IMR-90 (cell line): ENCODE results near the gene NCS1. TPM values are rescaled to one million over a fixed set of nuclear protein-coding genes. Genes with fewer than 3 reads are reported as not detected.

Source experiments
- ATAC-seq: fragments of 200-7000 bp; cut with Tn5 transposase; 2 replicates; pipeline ENCODE4 v1.9.1; 2020; ENCODE audit warnings: low read depth, mild to moderate bottlenecking, moderate library complexity
- BruUV-seq: library from RNA; stranded (reverse); fragments of 400-500 nt; replicated peaks from 2 replicates; lab custom pipeline; 2021; lab: Mats Ljungman, UMichigan
- CTCF ChIA-PET: fragments of 300-600 bp; formaldehyde crosslinking; extraction: SDS; loops from one replicate; lab custom pipeline; 2021; ENCODE audit warnings: antibody characterized with exemption; lab: Yijun Ruan, JAX
- POLR2A ChIA-PET: fragments of 300-600 bp; sonication (Branson Sonifier 250); formaldehyde crosslinking; loops from one replicate; lab custom pipeline; 2022; ENCODE audit warnings: antibody characterized with exemption; ENCODE audit not compliant: unreplicated experiment; lab: Charles Lee
- DNase-seq: peaks from one replicate; pipeline ENCODE4 v3.0.0; 2013
- H2AFZ ChIP-seq: replicated peaks from 2 replicates; pipeline ENCODE3; 2013; ENCODE audit warnings: low read length, mild to moderate bottlenecking; ENCODE audit not compliant: poor library complexity
- H2AK5ac ChIP-seq: 2 replicates; pipeline ENCODE4 v1.6.1; 2013; ENCODE audit warnings: low read depth, low read length, inconsistent platforms
- H2AK9ac ChIP-seq: replicated peaks from 2 replicates; pipeline ENCODE3; 2013; ENCODE audit warnings: mild to moderate bottlenecking, low read depth, low read length, moderate library complexity; ENCODE audit not compliant: poor library complexity
- H2BK120ac ChIP-seq: 2 replicates; pipeline ENCODE4 v1.6.1; 2013; ENCODE audit warnings: low read depth, low read length, inconsistent platforms
- H2BK15ac ChIP-seq: 3 replicates; pipeline ENCODE4 v1.6.1; 2013; ENCODE audit warnings: low read depth, low read length, inconsistent platforms
- H2BK20ac ChIP-seq: 2 replicates; pipeline ENCODE4 v1.6.1; 2013; ENCODE audit warnings: low read depth, mild to moderate bottlenecking, inconsistent platforms, low read length, moderate library complexity
- H2BK5ac ChIP-seq: 2 replicates; pipeline ENCODE4 v1.6.1; 2013; ENCODE audit warnings: mild to moderate bottlenecking, low read depth, low read length, inconsistent platforms; ENCODE audit not compliant: poor library complexity, severe bottlenecking
- H3K14ac ChIP-seq: replicated peaks from 2 replicates; pipeline ENCODE4 v1.6.1; 2013; ENCODE audit warnings: low read depth, low read length, inconsistent platforms
- H3K18ac ChIP-seq: 2 replicates; pipeline ENCODE4 v1.6.1; 2013; ENCODE audit warnings: low read depth, low read length, control low read depth
- H3K23ac ChIP-seq: 2 replicates; pipeline ENCODE4 v1.6.1; 2013; ENCODE audit warnings: low read depth, low read length, inconsistent platforms
- H3K27ac ChIP-seq: 2 replicates; pipeline ENCODE4 v1.5.1; 2013; ENCODE audit warnings: mild to moderate bottlenecking, control low read depth, low read length; ENCODE audit not compliant: insufficient read depth
- H3K27me3 ChIP-seq: 2 replicates; pipeline ENCODE4 v1.6.1; 2013; ENCODE audit warnings: low read length; ENCODE audit not compliant: control insufficient read depth, insufficient read depth
- H3K36me3 ChIP-seq: 2 replicates; pipeline ENCODE4 v1.6.1; 2013; ENCODE audit warnings: low read length, mixed read lengths; ENCODE audit not compliant: control insufficient read depth, insufficient read depth
- H3K4ac ChIP-seq: 2 replicates; pipeline ENCODE4 v1.6.1; 2013; ENCODE audit warnings: low read depth, low read length, inconsistent platforms
- H3K4me1 ChIP-seq: 2 replicates; pipeline ENCODE4 v1.6.1; 2013; ENCODE audit warnings: low read length, mixed read lengths; ENCODE audit not compliant: control insufficient read depth, insufficient read depth
- H3K4me2 ChIP-seq: 2 replicates; pipeline ENCODE4 v1.6.1; 2013; ENCODE audit warnings: low read depth, mild to moderate bottlenecking, control low read depth, low read length, moderate library complexity
- H3K4me3 ChIP-seq: 2 replicates; pipeline ENCODE4 v1.5.1; 2013; ENCODE audit warnings: low read depth, mild to moderate bottlenecking, control low read depth, low read length, moderate library complexity; ENCODE audit not compliant: insufficient read depth
- H3K56ac ChIP-seq: 2 replicates; pipeline ENCODE4 v1.6.1; 2013; ENCODE audit warnings: low read length, inconsistent platforms; ENCODE audit not compliant: insufficient read depth; ENCODE audit errors: extremely low read depth
- H3K79me1 ChIP-seq, 2 experiments: 2 replicates each; pipeline ENCODE4 v1.6.1; 2013; ENCODE audit warnings: low read length in 2 of 2, inconsistent platforms in 1 of 2, low read depth in 1 of 2
- H3K9ac ChIP-seq: 2 replicates; pipeline ENCODE4 v1.6.1; 2013; ENCODE audit warnings: low read depth, low read length, control low read depth
- H3K9me1 ChIP-seq: 2 replicates; pipeline ENCODE4 v1.6.1; 2013; ENCODE audit warnings: low read length, inconsistent platforms; ENCODE audit not compliant: insufficient read depth
- H3K9me3 ChIP-seq: 2 replicates; pipeline ENCODE4 v1.6.1; 2013; ENCODE audit warnings: low read length; ENCODE audit not compliant: control insufficient read depth, insufficient read depth
- H4K20me1 ChIP-seq: 2 replicates; pipeline ENCODE4 v1.6.1; 2013; ENCODE audit warnings: low read length, inconsistent platforms; ENCODE audit not compliant: insufficient read depth
- H4K5ac ChIP-seq: 2 replicates; pipeline ENCODE4 v1.6.1; 2013; ENCODE audit warnings: mild to moderate bottlenecking, low read depth, low read length, control low read depth
- H4K8ac ChIP-seq, 2 experiments: 2 replicates each; pipeline ENCODE4 v1.6.1; 2013; ENCODE audit warnings: low read depth in 2 of 2, low read length in 2 of 2, control low read depth in 1 of 2, inconsistent platforms in 1 of 2
- H4K91ac ChIP-seq: 2 replicates; pipeline ENCODE4 v1.6.1; 2013; ENCODE audit warnings: low read depth, low read length, inconsistent platforms; ENCODE audit not compliant: insufficient read depth
- BHLHE40 ChIP-seq: fragments of 150-350 bp; IDR thresholded peaks from 2 replicates; pipeline ENCODE4 v1.6.1; 2016; ENCODE audit warnings: mild to moderate bottlenecking, low read depth, low read length
- CEBPB ChIP-seq: IDR thresholded peaks from 2 replicates; pipeline ENCODE4 v1.6.1; 2012; ENCODE audit warnings: low read depth, low read length, improper control_type of control experiment
- CHD1 ChIP-seq: IDR thresholded peaks from 2 replicates; pipeline ENCODE4 v1.6.1; 2012; ENCODE audit warnings: low read depth, low read length, improper control_type of control experiment
- FOS ChIP-seq: fragments of 150-350 bp; IDR thresholded peaks from 2 replicates; pipeline ENCODE4 v1.6.1; 2016; ENCODE audit warnings: low read depth, low read length
- MAFK ChIP-seq: IDR thresholded peaks from 2 replicates; pipeline ENCODE4 v1.6.1; 2012; ENCODE audit warnings: low read depth, low read length, improper control_type of control experiment
- MAZ ChIP-seq: IDR thresholded peaks from 2 replicates; pipeline ENCODE4 v1.6.1; 2012; ENCODE audit warnings: low read depth, mild to moderate bottlenecking, low read length, improper control_type of control experiment, moderate library complexity, borderline replicate concordance
- MXI1 ChIP-seq: IDR thresholded peaks from 2 replicates; pipeline ENCODE4 v1.6.1; 2012; ENCODE audit warnings: low read depth, mild to moderate bottlenecking, low read length, moderate library complexity, borderline replicate concordance
- NFE2L2 ChIP-seq: fragments of 150-350 bp; IDR thresholded peaks from 2 replicates; pipeline ENCODE4 v1.6.1; 2016; ENCODE audit warnings: low read depth, mild to moderate bottlenecking, low read length
- POLR2A ChIP-seq: IDR thresholded peaks from 2 replicates; pipeline ENCODE4 v1.6.1; 2012; ENCODE audit warnings: mild to moderate bottlenecking, low read depth, low read length
- RAD21 ChIP-seq: IDR thresholded peaks from 2 replicates; pipeline ENCODE4 v1.6.1; 2012; ENCODE audit warnings: low read length, improper control_type of control experiment
- RCOR1 ChIP-seq: IDR thresholded peaks from 2 replicates; pipeline ENCODE4 v1.6.1; 2012; ENCODE audit warnings: mild to moderate bottlenecking, low read length, improper control_type of control experiment; ENCODE audit not compliant: insufficient replicate concordance
- RFX5 ChIP-seq: IDR thresholded peaks from 2 replicates; pipeline ENCODE4 v1.8.0; 2012; ENCODE audit warnings: low read depth, mild to moderate bottlenecking, low read length, moderate library complexity
- SMC3 ChIP-seq: fragments of 150-350 bp; IDR thresholded peaks from 2 replicates; pipeline ENCODE4 v1.6.1; 2016; ENCODE audit warnings: low read depth, mild to moderate bottlenecking, antibody characterized with exemption, low read length, moderate library complexity
- USF2 ChIP-seq: fragments of 150-350 bp; IDR thresholded peaks from 2 replicates; pipeline ENCODE4 v1.6.1; 2017; ENCODE audit warnings: mild to moderate bottlenecking, antibody characterized with exemption, low read length, low read depth
- WGBS, 2 experiments: methylation state at CpG; one replicate each; pipeline versions ENCODE4 v1.1.5 to v1.1.7; 2013; ENCODE audit warnings: missing lambda C conversion rate in 2 of 2; ENCODE audit not compliant: insufficient read length in 1 of 2; ENCODE audit errors: extremely low coverage in 2 of 2; 5-methylcytosine and 5-hydroxymethylcytosine counted together
- dilution Hi-C: fragments of 300-500 bp; cut with HindIII; formaldehyde crosslinking; loops from one replicate; pipeline ENCODE4 v1.14.3; 2018; ENCODE audit warnings: low sequenced_read_pairs; ENCODE audit not compliant: unreplicated experiment
- in situ Hi-C: fragments of 300-500 bp; cut with MboI; formaldehyde crosslinking; loops from 3 replicates; pipeline ENCODE4 v1.14.3; 2019; ENCODE audit warnings: low sequenced_read_pairs, inconsistent platforms, mixed read lengths
- intact Hi-C: fragments of 100-400 bp; cut with micrococcal nuclease; formaldehyde crosslinking; loops from 2 replicates; pipeline ENCODE4 v1.10.0; 2022
- polyA plus RNA-seq, 3 experiments: library from polyadenylated mRNA; depleted of rRNA; stranded (reverse); fragments of >200 nt; gene quantifications; 2 replicates each; pipeline ENCODE4 v1.2.3, GENCODE V29; 2012; ENCODE audit warnings: low replicate concordance in 1 of 3
- total RNA-seq: library from RNA; depleted of rRNA; stranded (reverse); fragments of >200 nt; gene quantifications from 2 replicates; pipeline ENCODE4 v1.2.3, GENCODE V29; 2012
- TF ChIP-seq, protein P1 (sequence below): fragments of 150-350 bp; IDR thresholded peaks from 2 replicates; pipeline ENCODE4 v1.6.1; 2016; ENCODE audit warnings: low read depth, mild to moderate bottlenecking, low read length, moderate library complexity, borderline replicate concordance

Gene NCS1
- total and polyA plus RNA-seq, 2 of the 4 experiments (the other 2 are of a cell fraction) = 41.0 to 60.5 TPM

DNA sequence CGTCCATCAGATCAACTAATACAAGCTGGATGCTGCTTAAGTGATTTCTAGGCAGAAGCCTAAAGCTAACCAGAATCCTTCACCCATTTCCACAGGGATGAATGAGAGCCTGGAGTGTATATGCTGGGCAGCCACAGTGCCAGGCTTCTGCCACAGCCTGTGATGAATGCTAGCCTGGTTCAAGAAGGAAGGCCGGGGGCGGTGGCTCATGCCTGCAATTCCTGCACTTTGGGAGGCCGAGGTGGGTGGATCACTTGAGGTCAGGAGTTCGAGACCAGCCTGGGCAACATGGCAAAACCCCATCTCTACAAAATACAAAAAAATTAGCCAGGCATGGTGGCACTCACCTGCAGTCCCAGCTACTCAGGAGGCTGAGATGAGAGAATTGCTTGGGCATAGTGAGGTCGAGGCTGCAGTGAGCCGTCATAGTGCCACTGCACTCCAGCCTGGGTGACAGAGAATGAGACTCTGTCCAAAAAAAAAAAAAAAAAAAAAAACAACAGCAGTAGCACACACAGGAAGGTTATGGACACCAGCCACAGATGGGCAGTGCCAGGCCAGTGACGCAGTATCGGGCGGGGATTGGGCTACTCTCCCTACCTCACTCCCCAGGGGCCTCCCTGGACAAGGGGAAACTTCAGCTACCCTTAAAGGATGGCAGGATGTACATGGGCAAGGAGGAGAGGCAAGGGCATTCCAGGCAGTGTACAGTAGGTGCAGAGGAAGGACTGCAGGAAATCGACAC lies 70.2 kb downstream of the NCS1 start:
- intact Hi-C loops (loop anchor here (10.0 kb wide), 1 partner anchor 442 kb away; no protein-coding TSS in a partner anchor), in situ Hi-C loops (loop anchor here (25.0 kb wide), 1 partner anchor 130 kb away; no protein-coding TSS in a partner anchor), dilution Hi-C loops (loop anchor here (25.0 kb wide), 1 partner anchor 130 kb away; no protein-coding TSS in a partner anchor)
- Histone ChIP-seq H3K4ac (no peak overlapping the region), H4K5ac (no peak overlapping the region), H3K14ac (no peak overlapping the region; the same call in 1 of the 2 replicates), H3K4me2 (no peak overlapping the region), H3K56ac (no peak overlapping the region), H3K9me1 (peaks cover 14% of the 10 kb centered on the region), H3K36me3 (no peaks in the 10 kb centered on the region), H3K79me1 (no peaks in the 10 kb centered on the region), H3K9ac (no peak overlapping the region), H4K20me1 (no peaks in the 10 kb centered on the region), H2BK15ac (no peak overlapping the region), H3K27ac (no peak overlapping the region), H2BK5ac (no peak overlapping the region), H3K18ac (no peak overlapping the region), H2BK120ac (no peak overlapping the region), H4K91ac (no peak overlapping the region), H3K27me3 (no peaks in the 10 kb centered on the region), H2AK5ac (peak overlapping the region; percentile 13; the same call in 1 of the 2 replicates), H4K8ac (peak overlapping the region in 1 of 2 experiments; percentile 69; a peak in 1 of 4 replicates), H3K4me1 (peaks cover 3% of the 10 kb centered on the region; the same call in 1 of the 2 replicates), H2AFZ (peak overlapping the region; percentile 85), H3K23ac (no peak overlapping the region; the same call in 1 of the 2 replicates), H2BK20ac (no peak overlapping the region), H3K9me3 (no peaks in the 10 kb centered on the region), H3K4me3 (no peak overlapping the region), H2AK9ac (peak overlapping the region; percentile 70)
- WGBS, 2 experiments = 64% methylated on average over 3 of the region's 11 CpGs; no CpG with 5 or more reads in 1 of the 2 experiments
- no peak; the same call in 1 of the 2 replicates for ATAC-seq
- ChIA-PET CTCF (interaction anchor here (1.1 to 1.3 kb wide), 2 partner anchors 10 to 16 kb away, joined by 4 to 5 read pairs; no protein-coding TSS in a partner anchor), POLR2A (no interaction called here)
- DNase-seq = no peak
- no TSS peak for BruUV-seq
- TF ChIP-seq BHLHE40 = no peak
- no peak for TF ChIP-seq RFX5
- TF ChIP-seq NFE2L2 = no peak
- TF ChIP-seq CHD1 = no peak
- TF ChIP-seq CEBPB = no peak
- TF ChIP-seq, protein P1, sequence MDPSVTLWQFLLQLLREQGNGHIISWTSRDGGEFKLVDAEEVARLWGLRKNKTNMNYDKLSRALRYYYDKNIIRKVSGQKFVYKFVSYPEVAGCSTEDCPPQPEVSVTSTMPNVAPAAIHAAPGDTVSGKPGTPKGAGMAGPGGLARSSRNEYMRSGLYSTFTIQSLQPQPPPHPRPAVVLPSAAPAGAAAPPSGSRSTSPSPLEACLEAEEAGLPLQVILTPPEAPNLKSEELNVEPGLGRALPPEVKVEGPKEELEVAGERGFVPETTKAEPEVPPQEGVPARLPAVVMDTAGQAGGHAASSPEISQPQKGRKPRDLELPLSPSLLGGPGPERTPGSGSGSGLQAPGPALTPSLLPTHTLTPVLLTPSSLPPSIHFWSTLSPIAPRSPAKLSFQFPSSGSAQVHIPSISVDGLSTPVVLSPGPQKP = no peak
- TF ChIP-seq RCOR1 = no peak
- no peak for TF ChIP-seq RAD21
- no peak for TF ChIP-seq MAFK
- TF ChIP-seq SMC3 = no peak
- no peak for TF ChIP-seq USF2
- no peak for TF ChIP-seq MAZ
- no peak for TF ChIP-seq MXI1
- TF ChIP-seq POLR2A = no peak
- TF ChIP-seq FOS = no peak
